GM18507 (cell line): ENCODE results near the gene SLAIN1.
"Not testable (repeated sequence)": the region's sequence is repeated elsewhere in the genome, so short reads cannot be mapped to it uniquely, and the experiment has no call there.

ENCODE experiments used
- DNase-seq: peaks from one replicate; pipeline ENCODE4 v3.0.0; 2011; ENCODE audit warnings: low read depth; ENCODE audit not compliant: insufficient read length; ENCODE audit errors: extremely low spot score
- FAIRE-seq: peaks from 2 replicates; lab custom pipeline; 2011; peaks lifted over from hg19 to GRCh38; lab: Jason Lieb, UNC

Gene SLAIN1

DNA sequence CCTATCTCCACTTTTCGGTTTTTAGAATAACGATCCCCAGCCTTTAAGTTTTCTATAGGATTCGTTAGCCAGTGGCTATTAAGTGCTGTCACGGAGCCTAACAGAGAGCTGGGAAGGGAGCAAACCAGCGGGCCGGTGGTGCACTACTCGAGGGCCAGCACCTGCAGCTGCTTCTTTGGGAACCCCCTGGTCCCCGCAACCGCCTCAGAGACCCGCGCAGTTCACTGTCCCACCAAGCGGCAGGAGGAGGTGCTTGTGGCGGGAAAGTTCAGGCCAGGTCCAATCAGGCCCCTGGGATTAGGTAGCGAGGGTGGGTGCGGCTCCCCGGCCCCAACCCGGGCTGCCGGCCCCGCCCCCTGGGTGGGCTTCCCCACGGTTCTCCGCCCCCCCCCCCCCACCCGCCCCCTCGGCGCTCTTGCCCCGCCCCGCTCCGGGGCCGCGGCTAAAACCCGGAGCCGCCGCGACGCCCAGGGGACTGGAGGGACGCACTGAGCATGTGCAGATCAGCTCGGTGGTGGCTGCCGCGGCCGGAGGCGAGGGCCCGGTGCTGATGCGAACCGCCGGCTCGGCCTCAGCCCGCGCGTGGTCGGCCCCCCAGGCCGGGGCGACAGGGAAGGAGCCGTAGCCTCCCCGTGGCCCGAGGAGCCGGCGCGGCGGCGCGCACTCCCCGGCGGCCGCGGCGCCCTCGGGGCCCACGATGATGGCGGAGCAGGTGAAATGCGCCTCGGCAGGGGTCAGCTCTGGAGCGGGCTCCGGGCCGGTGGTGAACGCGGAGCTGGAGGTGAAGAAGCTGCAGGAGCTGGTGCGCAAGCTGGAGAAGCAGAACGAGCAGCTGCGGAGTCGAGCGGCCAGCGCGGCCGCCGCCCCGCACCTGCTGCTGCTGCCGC lies at the start of gene SLAIN1:
Gene SLAIN1 (plus strand): TSS at position 471 of the 887 bp plus-strand sequence. CDS start 227 bp downstream, at position 698.
- peak; percentile 75 for FAIRE-seq
- DNase-seq: peak; percentile 82

DNA sequence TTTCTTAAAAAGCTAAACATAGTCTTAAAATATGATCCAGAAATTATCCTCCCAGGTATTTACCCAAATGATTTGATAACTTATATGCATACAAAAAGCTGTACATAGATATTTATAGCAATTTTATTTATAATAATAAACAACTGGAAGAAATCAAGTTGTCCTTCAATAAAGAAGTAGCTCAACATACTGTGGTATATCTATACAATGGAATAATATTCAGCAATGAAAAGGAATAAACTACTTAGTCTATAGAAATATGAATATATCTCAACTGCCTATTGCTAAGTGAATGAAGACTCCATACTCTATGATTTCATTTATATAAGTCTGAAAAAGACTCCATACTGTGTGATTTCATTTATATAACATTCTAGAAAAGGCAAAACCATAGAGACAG lies 47.1 kb upstream of the SLAIN1 start:
- no peak for DNase-seq
- FAIRE-seq: no peak

DNA sequence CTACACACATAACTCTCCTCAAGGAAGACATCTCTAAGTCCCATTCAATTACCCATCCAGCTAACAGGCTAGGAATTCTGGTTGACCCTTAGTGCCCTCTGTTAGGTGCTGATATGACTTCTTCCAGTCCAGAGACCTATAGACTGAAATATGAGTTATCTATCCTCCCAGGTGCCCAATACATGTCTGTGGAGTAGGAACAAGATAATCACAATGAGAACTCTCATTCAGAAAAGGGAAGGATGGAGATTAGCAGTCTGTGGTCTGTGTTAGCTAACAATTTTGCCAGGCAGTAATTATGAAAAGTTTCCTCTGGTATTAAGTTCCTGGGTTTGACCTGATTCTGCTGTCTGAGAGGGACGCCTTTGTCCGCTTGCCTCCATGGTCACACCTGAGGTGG lies 44.2 kb upstream of the SLAIN1 start:
- FAIRE-seq (no peak), DNase-seq (no peak)

DNA sequence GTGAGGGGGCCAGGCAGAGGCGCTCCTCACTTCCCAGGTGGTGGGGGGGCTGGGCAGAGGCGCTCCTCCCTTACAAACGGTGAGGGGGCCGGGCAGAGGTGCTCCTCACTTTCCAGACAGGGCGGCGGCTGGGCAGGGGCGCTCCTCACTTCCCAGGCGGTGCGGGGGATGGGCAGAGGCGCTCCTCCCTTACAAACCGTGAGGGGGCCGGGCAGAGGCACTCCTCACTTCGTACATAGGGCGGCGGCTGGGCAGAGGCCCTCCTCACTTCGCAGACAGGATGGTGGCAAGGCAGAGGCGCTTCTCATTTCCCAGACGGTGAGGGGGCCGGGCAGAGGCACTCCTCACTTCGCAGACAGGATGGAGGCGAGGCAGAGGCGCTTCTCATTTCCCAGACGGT lies 37.5 kb upstream of the SLAIN1 start:
- FAIRE-seq, DNase-seq: not testable (repeated sequence)

DNA sequence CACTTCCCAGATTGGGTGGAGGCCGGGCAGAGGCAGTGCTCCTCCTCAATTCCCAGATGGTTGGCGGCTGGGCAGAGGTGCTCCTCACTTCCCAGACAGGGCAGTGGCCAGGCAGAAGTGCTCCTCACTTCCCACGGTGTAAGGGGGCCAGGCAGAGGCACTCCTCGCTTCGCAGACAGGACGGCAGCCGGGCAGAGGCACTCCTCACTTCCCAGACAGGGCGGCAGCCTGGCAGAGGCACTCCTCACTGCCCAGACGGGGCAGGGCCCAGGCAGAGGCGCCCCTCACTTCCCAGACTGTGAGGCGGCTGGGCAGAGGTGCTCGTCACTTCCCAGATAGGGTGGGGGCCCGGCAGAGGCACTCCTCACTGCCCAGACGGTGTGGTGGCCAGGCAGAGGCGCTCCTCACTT lies 36.6 kb upstream of the SLAIN1 start:
- FAIRE-seq: no peak
- DNase-seq: no peak

DNA sequence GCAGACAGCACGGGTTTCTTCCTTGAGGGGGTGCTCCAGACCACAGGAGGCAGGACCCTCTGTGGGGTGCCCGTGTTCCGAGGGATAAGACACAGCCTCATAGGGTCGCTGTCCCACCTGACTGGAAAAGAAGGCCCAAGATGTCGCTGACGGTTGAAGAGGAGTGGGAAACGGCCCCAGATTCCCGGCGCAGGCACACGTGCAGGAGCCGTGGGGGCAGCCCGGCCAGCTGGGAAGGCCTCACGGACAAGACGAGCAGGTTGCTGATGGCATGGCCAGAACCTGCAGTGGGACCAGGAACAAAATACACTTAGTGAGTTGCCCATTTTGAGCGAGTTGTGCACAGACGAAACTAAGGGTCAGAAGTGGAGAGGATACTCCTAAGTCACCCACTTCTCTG lies 35.2 kb upstream of the SLAIN1 start:
- DNase-seq, FAIRE-seq: not testable (repeated sequence)

DNA sequence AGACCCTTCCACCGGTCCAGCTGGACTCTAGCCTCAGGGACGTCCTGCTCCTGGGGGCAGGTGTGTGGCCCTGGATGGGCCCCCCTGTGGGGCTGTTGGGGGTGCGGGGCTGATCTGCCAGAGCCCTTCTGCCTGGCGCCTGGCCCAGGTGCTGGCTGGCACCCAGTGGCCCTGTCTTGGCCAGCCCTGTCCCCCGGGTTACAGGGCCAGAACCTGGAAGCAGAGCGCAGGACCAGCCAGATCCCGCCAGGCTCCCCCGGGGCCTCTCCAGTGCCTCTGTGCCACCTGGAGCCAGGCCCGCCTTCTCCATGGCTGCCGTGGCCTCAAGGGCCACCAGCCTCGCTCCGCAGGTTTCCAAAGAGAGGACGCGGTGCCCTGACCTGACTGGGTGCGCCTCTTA lies 34.7 kb upstream of the SLAIN1 start:
- DNase-seq, FAIRE-seq: not testable (repeated sequence)

DNA sequence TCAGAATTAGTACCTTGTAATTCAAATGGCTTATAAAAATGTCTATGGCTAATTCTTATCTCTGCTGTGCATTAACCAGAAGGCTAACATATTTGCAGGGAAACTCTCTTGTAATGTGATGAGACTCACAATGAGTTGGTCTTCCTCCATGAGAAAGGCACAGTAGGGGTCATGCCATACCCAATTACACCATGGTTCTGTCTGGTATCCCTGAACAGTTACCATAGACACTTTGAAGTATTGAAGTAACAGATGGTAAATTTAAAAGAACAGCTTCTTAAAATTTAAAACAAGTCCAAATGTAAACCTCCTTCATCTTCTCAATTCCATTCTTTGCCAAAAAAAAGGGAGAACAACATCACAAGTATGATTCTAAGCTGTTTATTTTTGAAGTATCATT lies 22.6 kb upstream of the SLAIN1 start:
- no peak for DNase-seq
- FAIRE-seq: no peak

DNA sequence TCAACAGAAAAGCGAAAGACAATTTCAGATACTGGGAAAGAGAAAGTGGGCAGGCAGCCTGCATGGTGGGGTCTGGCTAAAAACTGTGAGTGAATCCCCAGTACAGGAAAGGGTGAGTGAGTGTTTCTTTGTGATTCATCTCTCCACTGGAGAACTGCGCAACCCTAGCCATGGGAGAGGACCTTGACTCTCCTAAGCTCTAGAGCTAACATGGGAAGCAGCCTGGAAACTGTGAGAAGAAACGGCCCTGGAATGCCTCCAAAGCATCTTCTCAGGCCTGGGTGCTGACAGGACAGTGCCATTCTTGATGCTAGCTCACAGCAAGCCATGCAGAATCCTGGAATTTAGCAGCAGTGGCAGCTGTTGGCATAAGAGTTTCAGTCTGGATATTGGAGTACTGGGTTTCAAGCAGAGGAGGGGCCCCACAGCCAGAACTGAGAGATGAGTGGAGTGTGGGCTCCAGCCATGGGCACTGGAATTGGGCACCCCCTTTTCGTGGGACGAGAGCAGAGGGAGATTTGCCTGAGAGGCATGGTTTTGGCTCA lies 18.7 kb upstream of the SLAIN1 start:
- no peak for DNase-seq
- no peak for FAIRE-seq

DNA sequence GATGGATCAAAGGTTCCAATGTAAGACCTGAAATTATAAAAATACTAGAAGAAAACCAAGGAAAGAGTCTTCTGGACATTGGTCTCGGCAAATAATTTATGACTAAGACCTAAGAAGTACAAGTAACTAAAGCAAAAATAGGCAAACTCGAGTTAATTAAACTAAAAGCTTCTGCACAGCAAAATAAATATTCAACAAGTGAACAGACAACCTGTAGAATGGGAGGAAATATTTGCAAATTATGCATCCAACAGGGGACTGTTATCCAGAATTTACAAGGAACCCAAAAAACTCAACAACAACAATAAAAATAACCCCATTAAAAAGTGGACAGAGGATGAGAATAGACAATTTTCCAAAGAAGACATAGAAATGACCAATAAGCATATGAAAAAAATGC lies 9.7 kb upstream of the SLAIN1 start:
- no peak for DNase-seq
- FAIRE-seq: no peak

DNA sequence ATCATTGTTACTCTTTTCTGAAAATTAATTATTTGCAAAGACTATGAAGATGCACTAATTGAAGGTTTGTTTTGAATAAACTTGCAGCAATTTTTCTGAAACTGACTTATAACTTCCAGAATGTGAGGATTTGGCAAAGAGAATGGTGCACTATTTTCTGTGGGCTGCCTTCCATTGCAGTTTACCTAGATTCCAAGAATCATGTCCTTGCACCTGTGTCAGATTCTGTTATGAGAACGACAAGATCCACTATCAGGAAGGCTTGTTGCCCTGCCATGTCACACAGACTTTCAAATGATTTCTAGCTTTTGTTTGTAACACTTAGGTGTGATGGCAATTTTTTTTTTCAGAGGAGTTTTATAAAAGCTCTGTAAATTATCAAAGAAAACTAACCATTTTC lies 5.6 kb upstream of the SLAIN1 start:
- peak; percentile 39 for FAIRE-seq
- DNase-seq: no peak

DNA sequence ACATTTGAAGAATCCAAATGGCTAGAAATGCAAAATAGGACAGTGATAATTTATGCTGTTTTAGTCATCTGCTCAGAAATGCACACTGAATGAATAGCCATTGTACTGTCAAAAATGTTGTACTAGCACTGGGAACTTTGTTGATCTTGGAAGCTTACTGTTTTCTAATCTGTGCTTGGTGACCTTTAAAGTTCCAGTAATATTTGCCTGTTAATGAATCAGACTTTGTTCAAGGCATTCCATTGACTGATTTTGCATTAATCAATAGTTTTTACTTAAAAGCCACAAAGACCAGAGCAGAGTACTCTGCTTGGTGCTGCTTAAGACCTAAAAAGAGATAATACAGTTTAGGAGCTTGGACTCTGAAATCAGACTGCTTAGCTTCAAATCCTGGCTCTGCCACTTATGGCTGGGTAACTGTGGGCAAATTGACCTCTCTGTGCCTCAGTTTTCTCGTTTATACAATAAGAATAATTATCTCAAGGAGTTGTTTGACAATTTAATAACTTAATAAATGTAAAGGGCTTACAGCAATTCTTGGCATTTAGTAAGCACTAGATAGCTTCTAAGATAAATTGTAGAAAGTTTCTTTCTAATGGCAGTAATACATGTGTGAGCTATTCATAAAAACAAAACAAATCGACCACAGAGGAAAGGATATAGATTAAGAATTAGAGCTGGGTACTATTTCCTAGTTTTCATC lies 4.6 kb upstream of the SLAIN1 start:
- DNase-seq (no peak), FAIRE-seq (no peak)

DNA sequence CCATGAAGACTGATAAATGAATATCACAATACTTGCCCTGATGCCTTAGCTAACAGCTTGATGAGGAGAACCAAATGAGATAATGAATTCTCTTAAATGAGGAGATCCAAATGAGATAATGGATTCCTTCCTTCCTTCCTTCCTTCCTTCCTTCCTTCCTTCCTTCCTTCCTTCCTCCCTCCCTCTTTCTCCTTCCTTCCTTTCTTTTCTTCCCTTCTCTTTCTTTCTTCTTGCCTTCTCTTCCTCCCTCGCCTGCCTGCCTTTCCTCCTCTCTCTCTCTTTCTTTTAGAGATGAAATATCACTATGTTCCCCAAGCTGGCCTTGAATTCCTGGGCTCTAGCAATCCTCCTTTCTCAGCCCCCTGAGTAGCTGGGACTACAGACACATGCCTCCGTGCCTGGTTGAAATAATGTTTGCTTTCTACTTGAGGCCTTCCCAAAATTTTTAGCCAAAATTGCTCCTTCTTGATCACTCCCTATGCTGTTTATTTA lies 4.0 kb upstream of the SLAIN1 start:
- FAIRE-seq (no peak), DNase-seq (no peak)

DNA sequence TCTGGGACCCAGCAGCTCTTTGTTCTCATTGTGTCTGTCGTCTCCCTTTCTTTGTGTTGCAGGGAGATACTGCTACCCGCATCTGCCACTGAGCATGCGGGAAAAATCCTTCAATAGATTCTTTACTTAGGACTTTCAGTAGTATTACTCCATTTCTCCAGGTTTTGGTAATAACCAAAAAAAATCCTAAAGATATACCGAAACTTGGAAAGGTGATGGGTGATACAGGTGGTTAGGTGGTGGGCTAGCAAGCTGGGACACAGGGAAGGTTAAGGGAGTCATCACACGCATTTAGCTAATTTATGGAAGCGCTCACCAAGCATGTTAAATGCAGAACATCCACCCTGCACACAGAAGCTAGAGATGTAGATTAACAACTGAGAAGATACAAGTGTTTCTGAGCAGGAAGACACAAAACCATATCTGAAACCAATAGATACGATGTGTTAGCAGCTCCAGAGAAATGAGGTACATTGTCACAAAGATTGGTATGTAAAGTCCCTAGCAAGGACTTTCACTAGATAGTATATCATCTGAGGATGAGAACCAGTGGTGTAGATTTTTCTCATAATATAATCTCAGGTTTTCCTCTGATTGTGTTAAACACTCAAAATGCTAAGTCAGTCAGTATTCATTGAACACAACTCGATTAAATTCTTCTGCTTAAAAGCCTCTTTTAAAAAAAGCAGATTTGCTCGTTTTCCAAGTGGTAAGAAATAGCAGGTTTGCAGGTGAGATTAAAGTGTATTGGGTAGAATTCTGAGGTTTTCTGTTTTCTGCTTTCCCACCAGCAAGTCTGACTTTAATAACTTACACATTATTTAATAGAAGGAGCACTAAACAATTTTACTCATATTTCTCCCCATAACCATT lies 1.2 kb upstream of the SLAIN1 start:
- DNase-seq (no peak), FAIRE-seq (peak; percentile 44)

DNA sequence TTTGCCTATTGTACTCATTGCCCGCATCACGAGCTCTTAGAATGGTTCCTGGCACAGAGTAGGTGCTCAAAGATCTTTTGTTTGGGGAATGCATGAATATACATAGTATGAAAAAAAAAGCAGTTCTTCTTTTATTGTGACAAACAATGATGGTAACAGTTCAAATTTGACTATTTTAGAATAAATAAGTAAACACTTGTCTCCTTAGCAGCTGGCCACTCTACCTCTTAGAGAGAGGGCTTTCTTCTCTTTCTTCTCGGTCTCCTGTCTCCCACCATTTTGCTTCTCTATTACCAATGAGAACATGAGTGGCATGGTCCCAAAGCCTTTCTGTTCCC lies 639 bp upstream of the SLAIN1 start:
- no peak for DNase-seq
- peak; percentile 41 for FAIRE-seq

DNA sequence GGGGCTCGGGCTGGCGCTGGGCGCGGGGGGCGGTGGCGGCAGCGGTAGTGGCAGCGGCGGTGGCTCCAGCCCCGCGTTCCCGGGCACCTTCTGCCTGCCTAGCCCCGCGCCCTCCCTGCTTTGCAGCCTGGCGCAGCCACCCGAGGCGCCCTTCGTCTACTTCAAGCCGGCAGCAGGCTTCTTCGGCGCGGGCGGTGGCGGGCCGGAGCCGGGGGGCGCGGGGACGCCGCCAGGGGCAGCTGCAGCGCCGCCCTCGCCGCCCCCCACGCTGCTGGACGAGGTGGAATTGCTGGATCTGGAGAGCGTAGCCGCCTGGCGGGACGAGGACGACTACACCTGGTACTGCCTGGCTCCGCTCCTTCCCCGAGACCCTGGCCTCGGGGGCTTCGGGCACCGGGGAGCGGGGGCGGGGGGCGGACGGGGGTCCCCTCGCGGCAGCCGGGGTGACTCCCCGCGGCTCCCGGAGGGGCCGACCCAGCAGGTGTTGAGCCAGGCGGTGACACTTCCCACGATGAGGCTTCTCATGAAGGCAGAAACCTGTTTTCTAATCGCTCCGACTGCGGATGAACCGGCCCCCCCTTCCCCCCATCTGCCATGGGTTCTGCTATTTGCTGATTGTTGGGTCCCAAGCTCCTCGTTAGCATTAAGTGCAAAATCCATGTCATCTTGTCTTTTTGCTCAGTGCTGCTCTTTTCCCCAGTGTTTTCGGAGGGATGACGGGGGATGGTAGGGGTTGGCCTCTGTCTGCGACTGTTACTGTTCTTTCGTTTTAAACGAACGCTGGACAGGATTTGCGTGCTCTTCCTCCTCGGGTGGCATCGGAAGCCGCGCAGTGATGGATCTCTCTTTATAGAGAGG lies 943 bp downstream of the SLAIN1 start:
- peak; percentile 88 for FAIRE-seq
- DNase-seq: no peak

DNA sequence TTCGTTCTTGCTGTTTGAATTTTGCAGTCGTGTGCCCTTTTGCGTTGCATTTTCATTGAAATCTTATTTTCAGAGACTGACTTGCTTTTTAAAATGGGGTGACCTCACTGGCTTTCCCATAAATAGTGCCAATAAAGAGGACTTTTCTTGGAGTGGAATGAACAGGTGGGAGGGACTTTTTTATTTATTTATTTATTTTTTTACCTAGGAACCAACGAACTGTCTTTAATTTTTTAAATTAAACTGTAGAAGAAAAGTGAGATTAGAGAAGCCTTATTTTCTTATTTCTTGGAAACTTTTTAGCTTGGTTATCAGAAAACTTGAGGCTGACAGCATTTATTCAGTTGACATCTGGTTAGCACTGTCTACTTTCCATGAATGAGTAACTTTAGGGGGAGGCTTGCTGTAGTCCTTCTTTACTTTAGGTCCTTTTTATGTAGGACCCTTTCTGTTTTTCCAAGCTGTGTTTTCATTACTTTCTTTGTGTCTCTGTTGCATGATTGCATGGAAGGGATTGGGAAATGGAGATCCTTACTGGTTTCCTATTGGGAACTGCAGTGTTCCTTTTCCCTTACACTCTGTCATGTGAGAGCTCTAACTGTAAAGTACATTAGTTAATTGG lies 1.7 kb downstream of the SLAIN1 start:
- no peak for DNase-seq
- peak; percentile 69 for FAIRE-seq

DNA sequence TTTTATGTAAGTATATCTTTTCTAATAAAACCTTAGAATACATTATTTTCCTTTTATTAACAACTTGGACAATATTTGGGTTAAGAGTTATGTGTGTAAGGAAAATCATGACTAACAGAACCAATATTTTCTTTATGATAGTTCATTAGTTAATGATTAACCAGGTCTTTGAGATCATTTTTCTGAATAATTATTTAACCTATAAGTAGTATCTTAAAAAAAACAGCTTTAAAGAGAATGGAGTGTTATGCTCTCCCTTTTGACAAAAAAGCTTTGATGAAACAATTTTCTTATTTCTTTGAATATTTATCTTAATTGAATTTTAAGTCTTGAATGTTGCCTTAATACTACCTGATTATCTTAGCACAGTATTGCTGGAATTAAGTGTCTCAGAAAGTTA lies 3.8 kb downstream of the SLAIN1 start:
- DNase-seq: no peak
- FAIRE-seq: no peak
